GM12892 (cell line): ENCODE results near the gene MCCC2.

ENCODE experiments used
- POLR2A ChIP-seq: IDR thresholded peaks from 2 replicates; pipeline ENCODE4 v1.6.1; 2011; ENCODE audit warnings: low read depth, low read length, control low read depth
- POLR2AphosphoS5 ChIP-seq: IDR thresholded peaks from 2 replicates; pipeline ENCODE4 v1.6.1; 2011; ENCODE audit warnings: low read depth, low read length, control low read depth

DNA sequence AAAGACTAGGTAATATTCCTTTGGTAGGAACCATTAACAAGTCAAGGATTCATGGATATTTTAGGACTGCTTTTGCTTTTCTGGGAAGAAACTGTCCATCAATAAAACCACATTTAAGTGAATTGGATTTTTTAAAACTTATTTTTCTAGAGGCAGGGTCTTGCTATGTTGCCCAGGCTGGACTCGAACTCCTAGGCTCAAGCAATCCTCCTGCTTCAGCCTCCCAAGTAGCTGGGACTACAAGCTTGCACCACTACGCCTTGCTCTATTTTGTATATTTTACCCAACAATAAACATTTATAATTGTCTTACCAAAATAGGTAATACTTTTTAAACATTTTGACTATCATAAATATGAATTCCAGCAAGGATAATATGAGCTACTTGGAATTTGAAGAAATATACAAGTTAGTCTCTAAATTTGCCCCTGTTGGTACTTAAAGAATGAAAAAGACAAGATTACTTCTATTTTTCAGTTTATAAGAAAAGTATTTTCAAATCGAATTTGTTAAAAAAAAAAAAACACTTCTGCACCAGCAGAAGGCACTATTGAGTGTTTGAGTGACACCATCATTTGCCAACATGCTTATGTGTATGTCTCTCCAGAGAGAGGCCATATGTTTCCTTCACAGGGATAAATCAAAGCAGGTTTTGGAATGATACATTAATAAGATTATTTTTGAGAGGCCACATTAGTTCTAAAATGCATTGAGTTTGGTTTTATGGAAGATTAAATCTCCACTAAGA is 71.9 kb downstream of the MCCC2 start:
- TF ChIP-seq POLR2A (no peak), POLR2AphosphoS5 (no peak)
